ENCODE measurements around the gene PAPSS1.
A peak's percentile ranks its signal among the peaks of the same experiment; 100 is the strongest.

Gene PAPSS1

DNA sequence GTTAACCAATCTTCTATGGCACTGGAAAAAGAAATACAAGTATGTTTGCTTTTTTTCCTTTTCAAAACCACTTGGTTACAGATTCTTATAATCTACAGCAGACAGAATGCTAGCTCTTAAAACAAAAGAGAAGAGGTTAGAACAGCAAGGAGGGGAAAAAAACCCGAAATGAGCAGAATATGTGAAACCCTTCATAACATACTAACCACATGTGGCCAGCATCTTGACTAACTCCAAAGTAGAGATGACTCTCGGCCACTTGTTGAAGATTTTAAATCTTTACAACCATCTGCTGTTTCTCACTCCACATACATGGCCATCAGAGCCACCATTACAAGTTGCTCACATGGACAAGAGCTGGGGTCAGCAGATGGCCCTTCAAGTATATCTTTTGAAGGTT lies 100.3 kb downstream of the PAPSS1 start:
- peak; percentile 20 for DNase-seq

DNA sequence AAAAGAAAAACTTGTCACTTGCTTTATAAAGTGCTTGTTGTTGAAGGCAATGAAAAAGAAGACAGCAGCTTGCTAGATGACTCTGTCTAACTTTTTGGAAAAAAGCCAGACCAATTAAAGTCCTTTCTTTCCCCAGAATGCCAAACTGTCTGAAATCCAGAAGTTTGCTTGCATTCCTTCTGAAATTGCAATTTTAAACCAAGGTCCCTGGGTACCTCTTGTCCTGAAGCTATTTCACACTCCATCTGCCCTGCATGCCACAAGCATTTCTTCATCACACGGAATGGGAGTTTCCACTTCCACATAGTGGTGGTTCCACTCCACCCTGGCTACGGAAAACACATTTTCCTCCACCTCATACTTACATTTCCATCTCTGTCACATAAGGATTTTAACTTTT lies 101.0 kb downstream of the PAPSS1 start:
- peak; percentile 97 for DNase-seq

GRCh38 chr4:107618656-107619055 lies 101.4 kb downstream of the PAPSS1 start:
- DNase-seq = peak; percentile 7

DNA sequence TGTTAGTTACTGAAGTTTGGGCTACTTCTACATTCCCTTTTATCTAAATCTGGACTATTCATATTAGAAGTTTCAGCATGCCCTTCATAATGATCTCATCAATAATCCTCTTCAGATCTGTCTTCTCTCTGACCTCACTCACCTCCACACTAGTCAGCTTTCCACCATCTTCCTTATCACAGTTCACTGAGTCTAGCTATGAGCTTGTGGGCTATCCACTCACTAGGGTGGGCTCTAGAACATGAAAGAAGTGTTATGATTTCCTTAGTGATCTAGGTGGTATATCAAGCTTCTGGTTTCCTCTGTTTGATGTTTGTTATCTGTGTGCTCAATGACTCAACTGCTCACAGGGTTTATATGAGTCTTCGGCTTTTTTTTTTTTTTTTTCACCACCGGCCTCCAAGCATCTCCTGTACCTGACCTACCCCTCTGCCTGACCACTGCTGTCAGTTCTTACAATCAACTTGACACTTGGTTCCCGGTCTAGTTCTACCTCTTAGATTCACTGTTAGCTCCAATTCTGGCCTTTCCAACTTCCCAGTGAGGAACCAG lies 103.1 kb downstream of the PAPSS1 start:
- DNase-seq = no peak

GRCh38 chr4:107615809-107616208 lies 104.2 kb downstream of the PAPSS1 start:
- DNase-seq = peak; percentile 20

GRCh38 chr4:107603430-107603829 lies 116.6 kb downstream of the PAPSS1 start:
- peak; percentile 24 for DNase-seq

DNA sequence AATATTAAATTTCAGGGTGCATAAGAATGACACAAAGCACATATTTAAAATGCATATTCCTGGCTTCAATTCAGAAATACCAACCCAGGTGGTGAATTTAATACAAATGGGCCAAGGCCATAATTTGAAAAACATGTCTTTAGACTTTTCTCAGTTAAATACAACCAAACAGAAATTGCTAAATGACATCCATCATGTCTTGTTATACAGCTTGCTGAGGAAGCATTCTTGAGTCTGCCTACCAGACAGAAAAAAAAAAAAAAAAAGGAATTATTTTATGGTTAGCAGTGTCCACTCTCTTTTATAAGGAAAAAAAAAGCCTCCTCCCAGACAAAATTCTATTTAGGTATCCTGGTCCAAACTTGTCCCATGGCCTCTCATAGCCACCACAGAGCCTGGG lies 119.1 kb downstream of the PAPSS1 start:
- DNase-seq = peak; percentile 35

DNA sequence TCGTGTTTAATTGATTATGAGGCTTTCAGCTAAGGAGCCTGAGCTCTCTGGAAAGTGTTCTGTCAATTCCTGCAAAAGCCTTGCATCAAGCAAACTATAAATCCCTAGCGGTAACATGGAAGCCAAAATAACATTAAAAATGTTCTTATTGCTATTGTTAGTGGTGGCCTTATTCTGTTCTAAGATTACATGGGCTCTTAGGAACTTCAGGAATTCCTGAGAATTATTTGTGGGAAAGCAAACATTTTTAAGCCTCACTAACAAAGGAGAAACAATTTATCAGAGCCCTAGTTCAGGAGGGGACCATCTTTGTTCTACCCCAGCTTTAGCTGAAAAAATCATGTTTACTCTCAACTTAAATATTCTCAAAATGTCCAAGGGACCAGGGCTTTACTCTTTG lies 119.6 kb downstream of the PAPSS1 start:
- DNase-seq = peak; percentile 89

DNA sequence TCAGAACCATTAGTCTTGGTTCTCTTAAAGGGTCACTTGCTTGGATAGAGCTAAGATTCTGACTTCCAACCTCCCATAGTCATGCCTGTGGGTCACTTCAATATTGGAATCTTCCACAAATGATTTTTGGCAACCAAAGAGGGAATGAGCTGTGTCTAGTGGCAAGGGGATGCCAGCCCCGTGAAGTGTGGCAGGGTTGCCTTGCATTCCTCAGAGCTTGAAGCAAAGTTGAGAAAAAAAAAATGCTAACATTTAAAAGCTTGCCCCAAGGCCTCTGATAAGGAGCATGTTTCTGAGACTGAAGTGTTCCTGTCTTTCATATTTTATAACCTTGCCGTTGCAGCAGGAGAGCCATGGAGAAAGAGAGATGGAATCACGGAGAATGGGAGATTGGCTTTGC lies 120.2 kb downstream of the PAPSS1 start:
- DNase-seq = peak; percentile 40

DNA sequence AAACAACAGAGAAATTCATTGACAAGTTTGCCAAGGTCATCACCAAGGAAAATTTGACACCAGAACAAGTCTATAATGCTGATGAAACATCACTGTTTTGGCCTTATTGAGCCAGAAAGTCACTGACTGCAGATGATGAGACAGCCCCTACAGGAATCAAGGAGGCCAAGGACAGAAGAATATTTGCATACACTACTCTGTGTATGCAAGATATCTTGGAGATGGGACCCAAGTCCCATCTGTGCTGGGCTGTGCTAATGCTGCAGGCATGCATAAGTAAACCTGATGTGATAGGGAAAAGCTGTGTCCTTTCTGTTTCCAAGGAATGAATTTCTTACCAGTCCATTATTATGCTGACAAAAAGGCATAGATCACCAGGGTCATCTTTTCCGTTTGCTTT lies 126.8 kb downstream of the PAPSS1 start:
- DNase-seq = no peak

- DNase-seq = no peak
Measured at GRCh38 chr4:107592519-107592918, 127.5 kb downstream of the PAPSS1 start.

DNA sequence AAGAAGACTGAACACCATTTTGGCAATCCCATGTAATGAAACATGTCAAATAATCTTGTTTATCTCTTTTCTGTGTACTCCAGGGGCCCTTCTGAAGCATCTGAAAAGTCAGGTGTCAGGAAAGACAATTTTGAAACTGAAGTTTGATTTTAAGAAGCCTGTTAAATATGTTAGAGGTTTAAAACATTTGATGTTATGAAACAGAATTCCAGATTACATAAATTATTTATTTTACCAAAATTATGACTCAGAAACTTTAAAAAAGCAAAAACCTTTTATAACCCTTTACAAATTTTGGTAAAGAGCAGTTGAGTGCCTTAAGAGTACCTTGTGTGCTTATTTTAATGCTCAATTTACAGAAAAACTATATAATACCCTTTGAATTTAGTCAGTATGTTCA lies 130.8 kb downstream of the PAPSS1 start:
- DNase-seq = no peak

DNA sequence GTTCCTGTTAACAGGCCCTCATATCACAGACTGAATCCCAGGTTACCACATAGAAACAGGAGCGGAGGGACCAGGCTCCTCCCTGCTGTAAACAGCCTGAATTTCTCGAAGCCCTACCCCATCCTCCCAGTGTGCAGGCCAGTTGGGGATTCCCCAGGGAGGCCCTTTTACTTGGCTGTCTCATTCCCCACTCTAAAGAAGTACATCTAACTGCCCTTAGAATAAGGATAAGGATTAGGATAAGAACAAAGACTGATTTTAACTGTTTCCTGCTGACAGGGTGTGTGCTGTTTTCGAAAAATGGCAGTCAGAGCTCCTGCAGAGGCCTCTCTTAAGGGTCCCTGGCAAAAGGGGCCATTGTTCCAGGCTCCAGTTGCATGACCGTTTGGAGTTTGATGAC lies 133.7 kb downstream of the PAPSS1 start:
- no peak for DNase-seq

GRCh38 chr4:107579099-107579498 lies 140.9 kb downstream of the PAPSS1 start:
- no peak for DNase-seq

DNA sequence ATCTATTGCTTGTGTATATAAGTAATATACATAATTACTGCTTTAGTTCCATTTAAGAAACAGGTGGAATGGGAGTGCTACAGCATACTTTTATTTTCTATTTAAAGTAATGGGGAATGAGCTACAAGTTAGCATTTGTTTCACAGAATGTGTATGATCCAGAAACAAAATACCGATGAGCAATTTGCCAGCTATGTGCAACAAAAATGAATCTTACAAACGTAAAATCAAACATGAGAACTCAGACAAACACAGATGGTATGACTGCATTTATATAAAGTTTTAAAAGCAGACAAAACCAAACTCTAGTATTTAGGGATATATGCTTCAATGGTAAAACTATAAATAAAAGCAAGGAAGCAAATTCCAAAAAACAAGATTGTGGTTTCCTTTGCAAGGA lies 141.7 kb downstream of the PAPSS1 start:
- peak; percentile 46 for DNase-seq

DNA sequence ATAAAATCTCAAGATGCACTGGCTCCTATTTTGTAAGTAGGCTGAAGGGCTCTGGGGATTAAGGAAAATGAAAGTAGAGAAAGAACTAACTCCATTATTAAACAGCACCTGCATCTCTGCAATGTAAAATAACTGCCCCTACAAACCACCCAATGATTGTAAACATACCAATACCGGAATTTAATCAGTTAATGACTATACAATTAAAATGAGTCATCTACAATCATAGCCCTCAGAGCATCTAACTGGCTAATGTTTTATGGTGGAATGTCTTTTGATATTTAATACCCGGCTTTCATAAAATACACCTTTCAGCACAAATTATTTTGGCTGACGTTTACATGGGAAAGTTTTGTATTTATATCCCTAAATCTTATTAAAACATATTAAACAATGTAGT lies 142.3 kb downstream of the PAPSS1 start:
- DNase-seq = no peak

DNA sequence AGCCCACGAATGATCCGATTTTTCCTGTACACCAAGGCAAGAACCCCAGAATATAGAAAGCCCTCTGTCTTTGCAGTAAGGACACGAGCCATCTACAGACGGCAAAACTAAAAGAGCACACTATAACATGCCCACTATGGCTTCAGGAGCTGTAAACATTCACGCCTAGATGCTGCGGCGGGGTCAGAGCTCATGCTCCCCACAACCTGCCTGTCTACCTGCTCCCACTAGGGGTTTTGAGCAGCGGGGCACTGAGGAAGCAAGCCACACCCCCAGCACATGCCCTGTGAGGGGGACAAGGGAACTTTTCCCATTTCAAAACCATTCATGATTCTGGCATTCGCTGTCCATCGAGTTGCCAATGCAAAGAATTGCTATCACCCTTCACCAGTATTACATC lies 144.8 kb downstream of the PAPSS1 start:
- DNase-seq = no peak

- DNase-seq = peak; percentile 51
Measured at GRCh38 chr4:107572281-107572680, 147.8 kb downstream of the PAPSS1 start.

GRCh38 chr4:107570952-107571351 lies 149.1 kb downstream of the PAPSS1 start:
- DNase-seq = peak; percentile 8

DNA sequence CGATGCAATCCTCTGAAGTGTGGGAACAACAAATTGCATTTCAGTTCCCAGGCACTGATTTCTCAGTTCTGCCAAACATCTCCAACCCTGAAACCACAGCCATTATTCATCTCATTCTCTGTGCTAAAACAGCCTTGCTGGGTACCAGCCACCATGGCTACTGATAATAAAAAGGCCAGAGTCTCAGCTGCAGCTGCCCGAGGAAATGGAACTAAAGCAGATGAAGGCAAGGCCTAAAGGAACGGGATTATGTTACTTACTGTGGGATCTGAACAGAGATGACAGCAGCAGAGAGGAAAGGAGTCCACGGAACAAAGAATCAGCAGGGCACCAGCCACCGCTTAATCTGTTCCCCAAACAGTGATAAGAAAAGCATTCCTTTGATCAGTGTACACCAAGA lies 155.7 kb downstream of the PAPSS1 start:
- peak; percentile 28 for DNase-seq
